NCI-H2227 treated with DMSO at 0.1 percent for 48 hours (cell line): Measurements from ENCODE around the gene HCFC1.

Experiments
- DNase-seq: peaks from one replicate; lab custom pipeline; 2025; lab: John Stamatoyannopoulos, UW

The HCFC1 gene

GRCh38 chrX:153939573-153939972 lies 32.0 kb downstream of the HCFC1 start:
- no peak for DNase-seq

GRCh38 chrX:153938226-153938786 lies 33.3 kb downstream of the HCFC1 start:
- no peak for DNase-seq

- DNase-seq: no peak
Observed at GRCh38 chrX:153937056-153937455, 34.6 kb downstream of the HCFC1 start.

- DNase-seq: no peak
Observed at GRCh38 chrX:153935326-153935851, 36.2 kb downstream of the HCFC1 start.

GRCh38 chrX:153934762-153935325 lies 36.8 kb downstream of the HCFC1 start, which contains the start of gene NAA10:
Gene NAA10, minus strand, starts transcription at chrX:153935037. Its CDS starts 133 bp downstream, at chrX:153934904.
- peak; percentile 49 for DNase-seq

- DNase-seq: no peak
Observed at GRCh38 chrX:153934148-153934761, 37.4 kb downstream of the HCFC1 start.

- no peak for DNase-seq
Observed at GRCh38 chrX:153933748-153934147, 37.9 kb downstream of the HCFC1 start.

- DNase-seq: no peak
Observed at GRCh38 chrX:153932220-153932915, 39.2 kb downstream of the HCFC1 start.

- no peak for DNase-seq
Observed at GRCh38 chrX:153931748-153932147, 39.9 kb downstream of the HCFC1 start.

GRCh38 chrX:153931151-153931550 lies 40.5 kb downstream of the HCFC1 start:
- DNase-seq: no peak

GRCh38 chrX:153930011-153930910 lies 41.4 kb downstream of the HCFC1 start:
- no peak for DNase-seq

- no peak for DNase-seq
Observed at GRCh38 chrX:153929576-153929975, 42.0 kb downstream of the HCFC1 start.

- no peak for DNase-seq
Observed at GRCh38 chrX:153928846-153929245, 42.8 kb downstream of the HCFC1 start.

- DNase-seq: peak; percentile 97
Observed at GRCh38 chrX:153927922-153928760, 43.5 kb downstream of the HCFC1 start.

GRCh38 chrX:153927672-153927921 lies 44.0 kb downstream of the HCFC1 start:
- DNase-seq: peak; percentile 57

GRCh38 chrX:153926858-153927671 lies 44.6 kb downstream of the HCFC1 start:
- peak; percentile 68 for DNase-seq

- DNase-seq: no peak
Observed at GRCh38 chrX:153926552-153926857, 45.1 kb downstream of the HCFC1 start.

GRCh38 chrX:153925739-153926551 lies 45.7 kb downstream of the HCFC1 start, which contains the start of gene ARHGAP4:
Gene ARHGAP4, minus strand, starts transcription at chrX:153926264. Its CDS starts 62 bp downstream, at chrX:153926202.
- no peak for DNase-seq

- DNase-seq: no peak
Observed at GRCh38 chrX:153925387-153925738, 46.3 kb downstream of the HCFC1 start.
